GM10266 (cell line): ENCODE data around the gene OR5H14.
"Not testable (repeated sequence)": the region's sequence is repeated elsewhere in the genome, so short reads cannot be mapped to it uniquely, and the experiment has no call there.

Experiments used
- DNase-seq: peaks from one replicate; pipeline ENCODE4 v3.0.0; 2012; ENCODE audit errors: extremely low spot score
- CTCF ChIP-seq: IDR thresholded peaks from 2 replicates; pipeline ENCODE4 v1.5.1; 2012; ENCODE audit warnings: mild to moderate bottlenecking, low read depth; ENCODE audit not compliant: control insufficient read depth, insufficient read depth; ENCODE audit errors: missing control alignments

Gene OR5H14

GRCh38 chr3:98130421-98130820 is 16.9 kb upstream of the OR5H14 start, which contains the start of gene OR5H1:
OR5H1 (plus strand) TSS chr3:98130721; CDS start chr3:98132698, 1,977 bp downstream.
- DNase-seq, result no peak
- TF ChIP-seq CTCF, result no peak

GRCh38 chr3:98136631-98137030 is 10.6 kb upstream of the OR5H14 start:
- no peak for TF ChIP-seq CTCF
- no peak for DNase-seq

- not testable (repeated sequence) for DNase-seq
Measured at GRCh38 chr3:98137826-98138557, 9.3 kb upstream of the OR5H14 start.

- DNase-seq, result no peak
- no peak for TF ChIP-seq CTCF
Measured at GRCh38 chr3:98140531-98140930, 6.7 kb upstream of the OR5H14 start.

GRCh38 chr3:98148751-98149150 is 1.5 kb downstream of the OR5H14 start:
- no peak for TF ChIP-seq CTCF
- no peak for DNase-seq

- DNase-seq, result not testable (repeated sequence)
Measured at GRCh38 chr3:98149456-98149855, 2.2 kb downstream of the OR5H14 start.

- no peak for TF ChIP-seq CTCF
- no peak for DNase-seq
Measured at GRCh38 chr3:98151241-98151640, 4.0 kb downstream of the OR5H14 start.

- TF ChIP-seq CTCF, result no peak
- DNase-seq, result no peak
Measured at GRCh38 chr3:98166396-98166795, 19.1 kb downstream of the OR5H14 start, which contains the start of gene OR5H15. OR5H15 (plus strand) TSS chr3:98166696; CDS start chr3:98168700, 2,004 bp downstream.
